ENCODE results near the gene MICU1. TPM values are rescaled to one million over a fixed set of nuclear protein-coding genes. Genes with fewer than 3 reads are reported as not detected.
A peak's percentile ranks its signal among the peaks of the same experiment; 100 is the strongest.

MICU1 gene
- total and polyA plus RNA-seq, 2 of the 13 experiments (the other 11 are each of a cell fraction or from before 2014, with no cell fraction given): 32.5 to 56.1 TPM

DNA sequence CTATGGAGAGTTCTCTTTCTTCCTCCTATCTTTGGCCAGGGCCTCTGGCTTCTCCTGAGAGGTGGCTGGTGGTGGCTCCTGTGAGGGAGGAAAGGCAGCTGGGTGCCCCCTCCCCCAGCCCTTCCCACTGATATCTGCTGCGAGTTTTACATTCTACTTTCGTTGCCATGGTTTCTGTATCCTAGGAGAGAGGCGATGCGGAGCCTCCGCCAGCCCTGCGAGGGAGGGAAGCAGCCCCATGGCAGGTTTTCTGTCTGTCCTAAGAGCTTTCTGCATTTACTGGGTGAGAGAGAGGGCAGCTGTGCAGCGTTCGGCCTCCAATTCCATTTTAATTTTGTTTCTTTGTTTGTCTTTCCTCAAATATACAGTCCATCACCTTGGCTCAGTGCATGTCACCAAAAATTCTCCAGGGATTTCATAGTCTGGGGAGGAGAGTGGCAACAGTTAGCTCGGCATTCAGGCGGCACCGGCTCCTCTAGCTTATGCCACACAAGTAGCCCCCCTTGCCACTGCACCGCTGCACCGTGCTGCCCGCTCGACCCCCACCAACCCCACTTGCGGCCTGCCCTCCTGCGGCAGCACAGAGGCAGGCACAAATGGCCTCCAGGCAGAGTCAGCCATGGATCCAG lies 291.6 kb downstream of the MICU1 start (continued):
- TF ChIP-seq, protein P1, sequence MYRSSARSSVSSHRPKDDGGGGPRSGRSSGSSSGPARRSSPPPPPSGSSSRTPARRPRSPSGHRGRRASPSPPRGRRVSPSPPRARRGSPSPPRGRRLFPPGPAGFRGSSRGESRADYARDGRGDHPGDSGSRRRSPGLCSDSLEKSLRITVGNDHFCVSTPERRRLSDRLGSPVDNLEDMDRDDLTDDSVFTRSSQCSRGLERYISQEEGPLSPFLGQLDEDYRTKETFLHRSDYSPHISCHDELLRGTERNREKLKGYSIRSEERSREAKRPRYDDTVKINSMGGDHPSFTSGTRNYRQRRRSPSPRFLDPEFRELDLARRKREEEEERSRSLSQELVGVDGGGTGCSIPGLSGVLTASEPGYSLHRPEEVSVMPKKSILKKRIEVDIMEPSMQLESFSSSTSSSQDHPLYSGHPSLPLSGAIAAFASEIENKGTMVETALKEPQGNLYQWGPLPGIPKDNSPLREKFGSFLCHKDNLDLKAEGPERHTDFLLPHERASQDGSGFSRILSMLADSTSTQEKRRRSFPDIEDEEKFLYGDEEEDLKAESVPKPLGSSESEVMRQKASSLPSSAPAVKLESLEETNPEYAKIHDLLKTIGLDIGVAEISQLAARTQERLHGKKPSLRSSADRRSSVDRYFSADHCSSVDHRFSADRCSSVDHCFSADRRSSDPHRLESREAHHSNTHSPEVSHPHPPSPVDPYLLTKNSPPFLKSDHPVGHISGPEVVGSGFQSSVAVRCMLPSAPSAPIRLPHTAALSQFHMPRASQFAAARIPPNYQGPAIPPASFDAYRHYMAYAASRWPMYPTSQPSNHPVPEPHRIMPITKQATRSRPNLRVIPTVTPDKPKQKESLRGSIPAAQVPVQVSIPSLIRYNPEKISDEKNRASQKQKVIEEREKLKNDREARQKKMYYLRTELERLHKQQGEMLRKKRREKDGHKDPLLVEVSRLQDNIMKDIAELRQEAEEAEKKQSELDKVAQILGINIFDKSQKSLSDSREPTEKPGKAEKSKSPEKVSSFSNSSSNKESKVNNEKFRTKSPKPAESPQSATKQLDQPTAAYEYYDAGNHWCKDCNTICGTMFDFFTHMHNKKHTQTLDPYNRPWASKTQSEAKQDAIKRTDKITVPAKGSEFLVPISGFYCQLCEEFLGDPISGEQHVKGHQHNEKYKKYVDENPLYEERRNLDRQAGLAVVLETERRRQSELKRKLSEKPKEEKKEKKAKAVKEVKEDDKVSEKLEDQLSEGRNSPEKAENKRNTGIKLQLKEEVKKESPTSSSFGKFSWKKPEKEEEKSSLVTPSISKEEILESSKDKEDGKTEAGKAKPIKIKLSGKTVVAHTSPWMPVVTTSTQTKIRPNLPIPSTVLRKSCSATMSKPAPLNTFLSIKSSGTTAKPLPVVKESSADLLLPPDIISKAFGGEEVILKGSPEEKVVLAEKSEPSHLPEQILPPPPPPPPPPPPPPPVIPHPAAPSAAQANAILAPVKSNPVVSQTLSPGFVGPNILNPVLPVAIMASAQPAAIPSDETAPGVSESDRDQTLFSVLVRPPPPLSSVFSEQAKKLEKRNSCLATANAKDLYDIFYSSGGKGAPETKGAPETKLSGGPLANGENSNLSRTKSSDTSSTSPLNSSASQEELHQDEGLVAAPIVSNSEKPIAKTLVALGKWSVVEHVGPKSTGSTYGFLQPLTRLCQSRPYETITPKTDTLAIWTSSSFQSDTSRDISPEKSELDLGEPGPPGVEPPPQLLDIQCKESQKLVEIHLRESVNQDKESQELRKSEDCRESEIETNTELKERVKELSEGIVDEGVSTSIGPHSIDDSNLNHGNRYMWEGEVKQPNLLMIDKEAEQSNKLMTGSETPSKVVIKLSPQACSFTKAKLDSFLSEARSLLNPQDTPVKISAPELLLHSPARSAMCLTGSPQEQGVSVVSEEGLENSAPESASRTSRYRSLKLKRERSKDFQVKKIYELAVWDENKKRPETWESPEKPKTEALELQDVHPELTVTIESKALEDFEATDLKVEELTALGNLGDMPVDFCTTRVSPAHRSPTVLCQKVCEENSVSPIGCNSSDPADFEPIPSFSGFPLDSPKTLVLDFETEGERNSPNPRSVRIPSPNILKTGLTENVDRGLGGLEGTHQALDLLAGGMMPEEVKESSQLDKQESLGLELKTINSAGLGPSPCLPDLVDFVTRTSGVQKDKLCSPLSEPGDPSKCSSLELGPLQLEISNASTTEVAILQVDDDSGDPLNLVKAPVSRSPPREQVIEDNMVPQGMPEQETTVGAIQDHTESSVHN (CRISPR knock-in tag; IDR thresholded peaks at IDR 0.05): no peak
- TF ChIP-seq, protein P2, sequence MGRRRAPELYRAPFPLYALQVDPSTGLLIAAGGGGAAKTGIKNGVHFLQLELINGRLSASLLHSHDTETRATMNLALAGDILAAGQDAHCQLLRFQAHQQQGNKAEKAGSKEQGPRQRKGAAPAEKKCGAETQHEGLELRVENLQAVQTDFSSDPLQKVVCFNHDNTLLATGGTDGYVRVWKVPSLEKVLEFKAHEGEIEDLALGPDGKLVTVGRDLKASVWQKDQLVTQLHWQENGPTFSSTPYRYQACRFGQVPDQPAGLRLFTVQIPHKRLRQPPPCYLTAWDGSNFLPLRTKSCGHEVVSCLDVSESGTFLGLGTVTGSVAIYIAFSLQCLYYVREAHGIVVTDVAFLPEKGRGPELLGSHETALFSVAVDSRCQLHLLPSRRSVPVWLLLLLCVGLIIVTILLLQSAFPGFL (CRISPR knock-in tag; IDR thresholded peaks at IDR 0.05): no peak
- TF ChIP-seq ZNF75D (CRISPR knock-in tag; IDR thresholded peaks at IDR 0.05; ENCODE audit: borderline replicate concordance): no peak
- no peak for TF ChIP-seq ZIK1 (CRISPR knock-in tag; IDR thresholded peaks at IDR 0.05; ENCODE audit: borderline replicate concordance, low read depth)
- peak; percentile 55 for TF ChIP-seq RFX1 (IDR thresholded peaks at IDR 0.05)
- no peak for TF ChIP-seq ATRX (CRISPR knock-in tag; IDR thresholded peaks at IDR 0.05; ENCODE audit: borderline replicate concordance)

All from HepG2 (cell line).